ENCODE data around the gene FAM89A.
"Not testable (repeated sequence)": the region's sequence is repeated elsewhere in the genome, so short reads cannot be mapped to it uniquely, and the experiment has no call there.

Gene FAM89A

DNA sequence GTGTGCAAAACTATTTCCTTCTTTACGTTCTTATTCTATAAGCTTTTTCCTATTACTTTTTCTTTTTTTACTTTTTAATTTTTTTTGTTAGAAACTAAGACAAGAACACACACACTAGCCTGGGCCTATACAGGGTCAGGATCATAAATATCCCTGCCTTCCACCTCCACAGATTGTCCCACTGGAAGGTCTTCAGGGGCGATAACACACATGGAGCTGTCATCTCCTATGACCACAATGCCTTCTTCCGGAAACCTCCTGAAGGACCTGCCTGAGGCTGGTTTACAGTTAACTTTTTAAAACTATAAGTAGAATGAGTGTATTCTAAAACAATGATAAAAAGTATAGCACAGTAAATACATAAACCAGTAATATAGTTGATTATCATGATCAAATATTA lies 10.3 kb upstream of the FAM89A start:
- H3K4me3 Mint-ChIP-seq, result no peak overlapping the region
- H3K27ac Mint-ChIP-seq (ENCODE audit: low read depth), result no peak overlapping the region
- no peaks in the 10 kb centered on the region for H3K36me3 Mint-ChIP-seq (ENCODE audit: insufficient read depth)
- ATAC-seq (replicated peaks; ENCODE audit: extremely low read depth, poor library complexity, severe bottlenecking) (no peak), DNase-seq (ENCODE audit: low spot score in 2 of 2) (no peak)
- peaks cover 27% of the 10 kb centered on the region for H3K27me3 Mint-ChIP-seq
- H3K4me1 Mint-ChIP-seq, result no peaks in the 10 kb centered on the region
- H3K9me3 Mint-ChIP-seq, result no peaks in the 10 kb centered on the region

DNA sequence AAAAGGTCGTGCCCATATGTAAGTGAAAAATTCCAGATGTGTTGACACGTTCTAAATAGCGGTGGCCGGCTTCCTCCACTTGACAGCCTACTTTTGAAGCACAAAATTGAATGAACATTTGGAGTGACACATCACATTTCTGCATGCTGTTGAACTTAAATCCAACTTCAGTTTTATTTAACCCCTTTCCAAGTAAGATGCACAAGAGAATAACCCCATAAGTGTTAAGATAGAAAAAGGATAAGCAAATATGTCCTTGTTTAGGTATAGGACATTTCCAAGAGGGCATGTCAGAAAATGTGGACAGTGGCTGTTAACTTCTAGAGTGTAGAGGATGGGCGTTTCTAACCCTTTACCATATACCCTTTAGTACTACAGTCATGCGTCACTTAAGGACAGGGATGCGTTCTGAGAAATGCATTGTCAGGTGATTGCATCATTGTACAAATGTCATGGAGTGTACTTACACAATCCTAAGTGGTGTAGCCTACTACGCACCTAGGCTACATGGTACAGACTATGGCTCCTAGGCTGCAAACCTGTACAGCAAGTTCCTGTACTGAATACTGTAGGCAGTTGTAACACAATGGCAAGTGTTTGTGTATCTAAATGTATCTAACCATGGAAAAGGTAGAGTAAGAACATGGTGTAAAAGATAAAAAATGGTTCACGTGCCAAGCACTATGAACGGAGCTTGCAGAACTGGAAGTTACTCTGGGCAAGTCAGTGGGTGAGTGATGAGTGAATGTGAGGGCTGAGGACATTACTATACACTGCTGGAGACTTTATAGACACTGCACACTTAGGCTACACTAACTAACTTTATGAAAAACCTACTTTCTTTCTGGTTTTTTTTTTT lies 9.3 kb upstream of the FAM89A start:
- Mint-ChIP-seq H3K4me1 (no peaks in the 10 kb centered on the region), H3K9me3 (no peaks in the 10 kb centered on the region), H3K36me3 (ENCODE audit: insufficient read depth) (no peaks in the 10 kb centered on the region), H3K4me3 (no peak overlapping the region), H3K27ac (ENCODE audit: low read depth) (no peak overlapping the region), H3K27me3 (peaks cover 31% of the 10 kb centered on the region)
- ATAC-seq (replicated peaks; ENCODE audit: extremely low read depth, poor library complexity, severe bottlenecking) (no peak), DNase-seq (ENCODE audit: low spot score in 2 of 2) (no peak)

DNA sequence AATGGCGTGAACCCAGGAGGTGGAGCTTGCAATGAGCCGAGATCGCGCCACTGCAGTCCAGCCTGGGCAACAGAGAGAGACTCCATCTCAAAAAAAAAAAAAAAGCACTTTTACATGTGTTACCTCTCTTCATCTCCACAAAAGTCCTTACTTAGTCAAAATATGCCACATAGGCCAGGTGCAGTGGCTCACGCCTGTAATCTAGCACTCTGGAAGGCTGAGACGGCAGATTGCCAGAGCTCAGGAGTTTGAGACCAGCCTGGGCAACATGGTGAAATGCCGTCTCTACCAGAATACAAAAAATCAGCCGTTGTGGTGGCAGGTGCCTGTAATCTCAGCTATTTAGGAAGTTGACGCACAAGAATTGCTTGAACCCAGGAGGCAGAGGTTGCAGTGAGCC lies 8.4 kb upstream of the FAM89A start:
- not testable (repeated sequence) for H3K4me1 Mint-ChIP-seq; H3K27ac Mint-ChIP-seq (ENCODE audit: low read depth); H3K4me3 Mint-ChIP-seq; H3K9me3 Mint-ChIP-seq; H3K36me3 Mint-ChIP-seq (ENCODE audit: insufficient read depth); DNase-seq (ENCODE audit: low spot score in 2 of 2); ATAC-seq (replicated peaks; ENCODE audit: extremely low read depth, poor library complexity, severe bottlenecking)
- H3K27me3 Mint-ChIP-seq, result peaks cover 31% of the 10 kb centered on the region

DNA sequence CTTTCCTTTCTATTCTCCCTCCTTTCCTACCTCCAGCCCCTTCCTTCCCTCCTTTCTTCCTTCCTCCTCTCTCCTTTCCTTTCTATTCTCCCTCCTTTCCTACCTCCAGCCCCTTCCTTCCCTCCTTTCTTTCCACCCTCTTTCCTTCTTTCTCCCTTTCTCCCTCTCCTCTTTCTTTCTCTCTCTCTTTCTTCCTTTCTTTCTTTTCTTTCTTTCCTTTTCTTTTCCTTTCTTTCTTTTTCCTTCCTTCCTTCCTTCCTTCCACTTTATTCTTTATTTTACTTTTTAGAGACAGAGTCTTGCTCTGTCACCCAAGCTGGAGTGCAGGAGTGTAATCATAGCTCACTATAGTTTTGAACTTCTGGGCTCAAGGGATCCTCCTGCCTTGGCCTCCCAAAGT lies 7.5 kb upstream of the FAM89A start:
- not testable (repeated sequence) for H3K36me3 Mint-ChIP-seq (ENCODE audit: insufficient read depth); H3K4me1 Mint-ChIP-seq; DNase-seq (ENCODE audit: low spot score in 2 of 2); ATAC-seq (replicated peaks; ENCODE audit: extremely low read depth, poor library complexity, severe bottlenecking); H3K27ac Mint-ChIP-seq (ENCODE audit: low read depth); H3K9me3 Mint-ChIP-seq; H3K4me3 Mint-ChIP-seq
- peaks cover 31% of the 10 kb centered on the region for H3K27me3 Mint-ChIP-seq

DNA sequence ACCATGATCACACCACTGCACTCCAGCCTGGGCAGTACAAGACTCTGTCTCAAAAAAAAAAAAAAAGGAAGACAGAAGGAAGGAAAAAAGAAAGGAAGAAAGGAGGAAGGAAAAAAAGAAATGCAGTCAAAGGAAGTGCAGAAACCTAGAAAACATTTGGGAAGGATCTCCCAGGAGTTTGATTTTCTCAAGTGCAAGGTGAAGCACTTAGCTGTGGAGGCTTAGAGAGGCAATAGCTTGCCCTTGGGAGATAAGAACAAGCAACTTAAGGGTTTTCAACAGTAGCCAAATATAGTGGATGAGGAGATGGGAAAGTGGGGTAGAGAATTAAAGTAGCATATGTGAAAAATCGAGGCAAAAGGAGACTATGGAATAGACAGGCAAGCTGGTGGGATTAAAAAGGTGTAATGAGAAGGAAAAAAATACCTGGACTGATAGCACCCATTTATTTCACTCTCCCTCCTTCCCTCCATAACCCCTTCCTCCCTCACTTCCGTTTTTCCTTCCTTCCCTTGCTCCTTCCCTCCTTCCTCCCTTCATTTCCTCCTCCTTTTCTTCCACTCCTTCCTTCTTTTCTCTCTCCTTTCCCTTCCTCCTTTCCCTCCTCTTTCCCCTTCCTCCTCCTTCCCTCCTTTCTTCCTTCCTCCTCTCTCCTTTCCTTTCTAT lies 6.8 kb upstream of the FAM89A start:
- Mint-ChIP-seq H3K4me1 (no peaks in the 10 kb centered on the region), H3K9me3 (no peaks in the 10 kb centered on the region), H3K36me3 (ENCODE audit: insufficient read depth) (no peaks in the 10 kb centered on the region), H3K27me3 (peaks cover 31% of the 10 kb centered on the region), H3K27ac (ENCODE audit: low read depth) (no peak overlapping the region), H3K4me3 (no peak overlapping the region)
- no peak for ATAC-seq (replicated peaks; ENCODE audit: extremely low read depth, poor library complexity, severe bottlenecking)
- DNase-seq (ENCODE audit: low spot score in 2 of 2), result no peak

DNA sequence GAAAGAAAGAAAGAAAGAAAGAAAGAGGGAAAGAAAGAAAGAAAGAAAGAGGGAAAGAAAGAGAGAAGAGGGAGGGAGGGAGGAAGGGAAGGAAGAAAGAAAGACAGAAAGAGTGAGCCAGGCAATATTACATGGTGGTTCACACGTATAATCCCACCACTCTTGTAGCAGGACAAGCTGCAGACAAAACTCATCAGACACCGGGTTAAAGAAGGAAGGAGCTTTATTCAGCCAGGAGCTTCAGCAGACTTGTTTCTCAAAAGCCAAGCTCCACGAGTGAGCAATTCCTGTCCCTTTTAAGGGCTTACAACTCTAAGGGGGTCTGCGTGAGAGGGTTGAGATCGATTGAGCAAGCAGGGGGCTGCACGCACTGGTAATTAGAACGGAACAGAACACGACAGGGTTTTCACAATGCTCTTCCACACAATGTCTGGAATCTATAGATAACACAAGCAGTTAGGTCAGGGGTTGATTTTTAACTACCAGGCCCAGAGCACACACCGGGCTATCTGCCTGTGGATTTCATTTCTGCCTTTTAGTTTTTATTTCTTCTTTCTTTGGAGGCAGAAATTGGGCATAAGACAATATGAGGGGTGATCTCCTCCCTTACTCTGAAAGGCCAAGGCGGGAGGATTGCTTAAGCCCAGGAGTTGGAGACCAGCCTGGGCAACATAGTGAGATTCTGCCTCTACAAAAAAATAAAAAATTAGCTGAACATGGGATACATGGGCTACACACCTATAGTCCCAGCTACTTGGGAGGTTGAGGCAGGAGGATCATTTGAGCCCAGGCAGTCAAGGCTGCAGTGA lies 6.1 kb upstream of the FAM89A start:
- not testable (repeated sequence) for H3K27ac Mint-ChIP-seq (ENCODE audit: low read depth); ATAC-seq (replicated peaks; ENCODE audit: extremely low read depth, poor library complexity, severe bottlenecking); H3K9me3 Mint-ChIP-seq; H3K4me3 Mint-ChIP-seq; DNase-seq (ENCODE audit: low spot score in 2 of 2); H3K36me3 Mint-ChIP-seq (ENCODE audit: insufficient read depth); H3K4me1 Mint-ChIP-seq
- peaks cover 31% of the 10 kb centered on the region for H3K27me3 Mint-ChIP-seq

DNA sequence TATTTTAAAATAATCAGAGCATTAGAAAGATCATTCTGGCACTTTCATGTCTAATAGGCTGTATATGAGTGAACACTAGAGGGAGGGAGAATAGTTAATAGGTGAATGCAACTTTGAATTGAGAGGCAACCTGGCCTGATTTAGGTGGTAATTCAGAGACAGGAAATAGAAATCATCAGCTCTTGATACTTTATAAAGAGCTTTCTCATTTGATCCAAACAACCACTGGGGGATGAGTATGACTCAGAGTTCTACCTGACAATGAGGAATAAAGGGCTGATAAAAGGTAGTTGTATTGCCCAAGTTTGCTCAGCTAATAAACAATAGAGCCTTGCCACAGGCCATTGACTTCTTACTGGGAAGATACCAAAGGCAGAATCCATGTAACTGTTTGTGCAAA lies 5.2 kb upstream of the FAM89A start:
- Mint-ChIP-seq H3K4me1 (peaks cover 6% of the 10 kb centered on the region), H3K36me3 (ENCODE audit: insufficient read depth) (no peaks in the 10 kb centered on the region), H3K4me3 (no peak overlapping the region), H3K9me3 (no peaks in the 10 kb centered on the region), H3K27ac (ENCODE audit: low read depth) (no peak overlapping the region), H3K27me3 (peaks cover 31% of the 10 kb centered on the region)
- ATAC-seq (replicated peaks; ENCODE audit: extremely low read depth, poor library complexity, severe bottlenecking), result no peak
- DNase-seq (ENCODE audit: low spot score in 2 of 2), result no peak

DNA sequence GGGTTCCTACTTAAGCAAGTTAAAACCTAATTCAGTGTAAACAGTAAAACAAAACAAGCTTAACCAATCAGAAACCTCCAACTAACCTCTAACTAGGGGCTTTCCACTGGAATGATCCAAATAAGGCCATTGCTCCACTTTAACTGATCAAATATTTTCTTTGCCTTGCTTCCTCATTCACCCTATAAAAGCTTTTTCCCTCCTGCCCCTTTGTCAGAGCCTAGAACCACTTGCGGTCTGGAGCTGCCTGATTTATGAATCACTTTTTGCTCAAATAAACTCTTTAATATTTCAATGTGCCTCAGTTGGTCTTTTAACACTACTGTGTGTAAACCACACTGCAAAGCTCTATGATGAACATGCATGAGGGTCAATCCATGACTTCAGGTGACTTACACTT lies 4.5 kb upstream of the FAM89A start:
- Mint-ChIP-seq H3K27me3 (peaks cover 31% of the 10 kb centered on the region), H3K9me3 (no peaks in the 10 kb centered on the region), H3K36me3 (ENCODE audit: insufficient read depth) (no peaks in the 10 kb centered on the region), H3K27ac (ENCODE audit: low read depth) (no peak overlapping the region), H3K4me3 (no peak overlapping the region), H3K4me1 (peaks cover 6% of the 10 kb centered on the region)
- no peak for DNase-seq (ENCODE audit: low spot score in 2 of 2)
- ATAC-seq (replicated peaks; ENCODE audit: extremely low read depth, poor library complexity, severe bottlenecking), result no peak

DNA sequence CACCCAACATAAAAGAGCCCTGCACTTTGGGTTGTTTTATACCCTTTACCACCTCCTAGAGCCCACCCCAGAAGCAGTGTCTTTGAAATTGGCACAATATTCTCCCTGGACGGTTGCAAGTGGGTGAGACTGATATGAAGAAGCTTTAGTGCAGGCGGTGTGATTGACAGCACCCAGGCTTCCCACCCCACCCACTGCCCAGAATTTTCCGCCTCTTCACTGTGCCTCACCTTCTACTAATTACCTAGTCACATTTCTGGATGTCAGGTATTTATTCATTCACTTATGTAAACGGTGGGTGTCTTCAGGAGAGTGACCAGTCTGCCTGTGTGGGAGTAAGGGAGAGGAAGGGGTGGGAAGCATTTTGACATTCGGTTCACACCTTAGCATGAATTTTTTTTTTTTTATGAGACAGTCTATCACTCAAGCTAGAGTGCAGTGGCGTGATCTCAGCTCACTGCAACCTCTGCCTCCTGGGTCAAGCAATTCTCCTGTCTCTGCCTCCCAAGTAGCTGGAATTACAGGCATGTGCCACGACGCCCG lies 1.7 kb upstream of the FAM89A start:
- Mint-ChIP-seq H3K36me3 (ENCODE audit: insufficient read depth) (no peaks in the 10 kb centered on the region), H3K27me3 (peaks cover 18% of the 10 kb centered on the region), H3K4me1 (peaks cover 8% of the 10 kb centered on the region), H3K4me3 (peak overlapping the region; percentile 70), H3K27ac (ENCODE audit: low read depth) (peak overlapping the region; percentile 41), H3K9me3 (no peaks in the 10 kb centered on the region)
- ATAC-seq (replicated peaks; ENCODE audit: extremely low read depth, poor library complexity, severe bottlenecking) (no peak), DNase-seq (ENCODE audit: low spot score in 2 of 2) (no peak)

DNA sequence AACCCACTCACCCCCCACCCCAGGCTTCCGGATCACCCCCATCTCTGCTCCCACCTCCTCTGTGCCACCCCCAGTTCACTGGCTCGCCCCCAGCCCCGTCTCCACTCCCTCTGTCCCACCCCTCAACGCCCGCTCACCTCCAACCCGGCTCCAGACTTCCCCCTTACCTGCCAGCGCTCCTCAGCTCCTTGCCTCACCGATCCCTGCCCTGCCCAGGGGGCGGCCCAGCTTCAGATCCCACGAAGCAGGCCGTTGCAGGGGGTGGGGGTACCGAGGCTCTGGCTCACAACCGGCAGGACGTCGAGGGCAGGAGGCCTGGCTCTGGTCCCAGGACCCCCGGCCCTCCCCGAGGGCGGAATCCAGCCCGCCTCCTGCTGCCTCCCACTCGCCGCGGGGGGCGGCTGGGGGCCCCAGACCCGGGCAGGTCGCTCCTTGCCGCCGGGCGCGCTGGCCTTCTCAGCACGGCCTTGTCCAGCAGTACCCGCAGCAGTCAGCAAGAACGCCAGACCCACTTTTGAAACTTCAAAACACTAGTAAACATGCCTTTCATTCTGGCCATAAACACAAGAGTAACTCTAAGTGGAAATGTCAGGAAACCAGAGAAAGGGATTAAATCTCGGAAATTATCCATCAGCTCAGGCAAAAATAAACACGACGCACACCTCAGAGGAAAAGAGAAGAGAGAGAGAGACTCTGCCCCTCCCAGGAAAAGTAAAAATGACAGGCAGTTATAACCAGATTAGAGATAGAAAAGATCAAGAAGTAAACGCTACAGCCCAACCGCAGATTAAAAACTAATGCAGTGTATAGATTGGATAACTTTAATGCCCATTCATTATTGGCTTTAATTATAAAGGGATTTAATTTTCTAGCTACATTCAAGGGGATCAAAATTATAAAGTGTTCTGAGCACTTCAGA lies 1.0 kb upstream of the FAM89A start:
- peak overlapping the region; percentile 70 for H3K4me3 Mint-ChIP-seq
- no peaks in the 10 kb centered on the region for H3K36me3 Mint-ChIP-seq (ENCODE audit: insufficient read depth)
- no peak for DNase-seq (ENCODE audit: low spot score in 2 of 2)
- peaks cover 15% of the 10 kb centered on the region for H3K4me1 Mint-ChIP-seq
- H3K27me3 Mint-ChIP-seq, result peaks cover 10% of the 10 kb centered on the region
- ATAC-seq (replicated peaks; ENCODE audit: extremely low read depth, poor library complexity, severe bottlenecking), result no peak
- H3K9me3 Mint-ChIP-seq, result no peaks in the 10 kb centered on the region
- H3K27ac Mint-ChIP-seq (ENCODE audit: low read depth), result peak overlapping the region; percentile 41

DNA sequence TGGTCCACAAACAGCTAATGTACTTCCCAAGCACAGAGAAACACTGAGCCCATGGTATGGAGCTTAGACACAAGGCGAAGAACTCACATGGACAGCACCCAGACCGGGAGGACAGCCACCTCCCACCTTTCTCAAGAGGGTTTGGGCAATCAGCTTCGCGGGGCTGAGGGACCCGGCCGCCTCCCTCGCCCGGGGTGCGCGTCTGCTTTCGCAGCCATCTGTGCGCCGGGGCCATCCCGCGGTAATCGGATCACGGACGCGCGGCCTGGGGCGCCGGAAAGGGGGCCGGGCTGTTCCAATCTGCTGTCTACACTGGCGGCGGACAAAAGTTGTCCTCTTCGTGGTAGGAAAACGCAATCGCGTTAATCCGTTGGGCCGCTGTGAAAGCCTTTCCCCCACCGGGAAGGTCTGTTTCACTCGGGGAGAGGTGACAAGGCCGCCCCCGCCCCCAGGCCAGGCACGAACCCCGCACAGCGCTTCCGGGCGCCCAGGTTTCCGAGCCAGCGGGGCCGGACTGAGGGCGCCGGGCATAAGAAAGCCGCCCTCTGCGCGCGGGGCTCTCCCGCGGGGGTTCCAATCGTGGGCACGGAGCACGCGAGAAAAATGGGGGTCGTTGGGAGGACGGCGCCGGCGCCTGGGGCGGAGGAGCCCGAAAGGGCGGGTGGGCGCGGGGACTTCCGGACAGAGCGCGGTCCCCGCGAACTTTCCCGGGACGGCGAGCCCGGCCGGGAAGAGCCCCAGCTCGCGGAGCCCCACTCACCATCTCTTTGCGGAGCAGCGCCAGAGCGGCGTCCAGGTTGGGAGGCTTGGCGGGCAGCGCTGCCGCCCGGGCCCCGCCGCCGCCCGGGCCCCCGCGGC lies 664 bp downstream of the FAM89A start:
- Mint-ChIP-seq H3K4me1 (peaks cover 17% of the 10 kb centered on the region), H3K27me3 (no peaks in the 10 kb centered on the region), H3K27ac (ENCODE audit: low read depth) (no peak overlapping the region), H3K9me3 (no peaks in the 10 kb centered on the region), H3K4me3 (peak overlapping the region; percentile 67), H3K36me3 (ENCODE audit: insufficient read depth) (no peaks in the 10 kb centered on the region)
- DNase-seq (ENCODE audit: low spot score in 2 of 2) (peak; percentile 13 to 24), ATAC-seq (replicated peaks; ENCODE audit: extremely low read depth, poor library complexity, severe bottlenecking) (peak; percentile 20)
